Caco-2 (cell line): Measurements from ENCODE around the gene ACER3. TPM values are rescaled to one million over a fixed set of nuclear protein-coding genes. Genes with fewer than 3 reads are reported as not detected.

Experiments
- BruUV-seq: library from RNA; stranded (reverse); fragments of 400-500 nt; replicated peaks from 2 replicates; lab custom pipeline; 2021; lab: Mats Ljungman, UMichigan
- CTCF ChIA-PET: fragments of 300-600 bp; sonication (Branson Sonifier 250); formaldehyde crosslinking; loops from one replicate; lab custom pipeline; 2022; ENCODE audit warnings: antibody characterized with exemption; lab: Charles Lee
- POLR2A ChIA-PET: fragments of 300-600 bp; sonication (Branson Sonifier 250); formaldehyde crosslinking; loops from one replicate; lab custom pipeline; 2022; ENCODE audit warnings: antibody characterized with exemption; lab: Charles Lee
- DNase-seq, 2 experiments: peaks; one replicate each; pipeline versions ENCODE4 v3.0.0 to v3.0.0-alpha.2; 2020 to 2022
- H3K27me3 ChIP-seq: replicated peaks from 2 replicates; pipeline ENCODE4 v1.6.0; 2011; ENCODE audit warnings: low read length; ENCODE audit not compliant: control insufficient read depth, insufficient read depth
- H3K36me3 ChIP-seq: 2 replicates; pipeline ENCODE4 v1.5.1; 2011; ENCODE audit warnings: low read length; ENCODE audit not compliant: control insufficient read depth, insufficient read depth
- H3K4me1 ChIP-seq: fragments of 250-450 bp; sonication (Bioruptor Pico); 2 replicates; pipeline ENCODE4 v1.5.1; 2020; ENCODE audit warnings: mild to moderate bottlenecking
- H3K4me3 ChIP-seq: 2 replicates; pipeline ENCODE4 v1.5.1; 2011; ENCODE audit warnings: low read depth, mild to moderate bottlenecking, control low read depth, low read length
- H3K9me3 ChIP-seq: fragments of 250-450 bp; sonication (Bioruptor Pico); 2 replicates; pipeline ENCODE4 v1.5.1; 2020; ENCODE audit warnings: mild to moderate bottlenecking, moderate library complexity
- H3K27ac Mint-ChIP-seq: one replicate; pipeline ENCODE4 v1.8.0; 2022; ENCODE audit warnings: mixed read lengths; ENCODE audit not compliant: unreplicated experiment
- H3K27me3 Mint-ChIP-seq: one replicate; pipeline ENCODE4 v1.8.0; 2022; ENCODE audit warnings: mixed read lengths; ENCODE audit not compliant: insufficient read depth, unreplicated experiment
- H3K36me3 Mint-ChIP-seq: one replicate; pipeline ENCODE4 v1.8.0; 2022; ENCODE audit warnings: mild to moderate bottlenecking, mixed read lengths; ENCODE audit not compliant: insufficient read depth, unreplicated experiment
- H3K4me1 Mint-ChIP-seq: one replicate; pipeline ENCODE4 v1.8.0; 2022; ENCODE audit warnings: low read depth, mixed read lengths; ENCODE audit not compliant: unreplicated experiment
- H3K4me3 Mint-ChIP-seq: one replicate; pipeline ENCODE4 v1.8.0; 2022; ENCODE audit warnings: mild to moderate bottlenecking, moderate library complexity, mixed read lengths; ENCODE audit not compliant: unreplicated experiment
- H3K9me3 Mint-ChIP-seq: one replicate; pipeline ENCODE4 v1.8.0; 2022; ENCODE audit warnings: mixed read lengths; ENCODE audit not compliant: unreplicated experiment
- intact Hi-C: fragments of 100-400 bp; cut with micrococcal nuclease; formaldehyde crosslinking; loops from one replicate; pipeline ENCODE4 v1.10.0; 2022; ENCODE audit not compliant: unreplicated experiment
- total RNA-seq: library from RNA; stranded (reverse); gene quantifications from 2 replicates; pipeline ENCODE4 v1.2.3, GENCODE V29; 2022
- TF ChIP-seq, protein P1 (sequence below), 2 experiments: fragments of 200-600 bp in 1 of 2; IDR thresholded peaks; 1 replicate in 1 of 2; 2 replicates in 1 of 2; pipeline versions ENCODE4 v1.5.1 to v1.8.0; 2011 to 2022; ENCODE audit warnings: antibody characterized with exemption in 1 of 2, control low read depth in 1 of 2, inconsistent platforms in 1 of 2, low read depth in 1 of 2, low read length in 1 of 2, mild to moderate bottlenecking in 1 of 2, moderate library complexity in 1 of 2; ENCODE audit not compliant: insufficient read depth in 1 of 2, severe bottlenecking in 1 of 2, unreplicated experiment in 1 of 2

ACER3 gene
- total RNA-seq, 1 experiment from 2014 or later: 37.5 TPM

DNA sequence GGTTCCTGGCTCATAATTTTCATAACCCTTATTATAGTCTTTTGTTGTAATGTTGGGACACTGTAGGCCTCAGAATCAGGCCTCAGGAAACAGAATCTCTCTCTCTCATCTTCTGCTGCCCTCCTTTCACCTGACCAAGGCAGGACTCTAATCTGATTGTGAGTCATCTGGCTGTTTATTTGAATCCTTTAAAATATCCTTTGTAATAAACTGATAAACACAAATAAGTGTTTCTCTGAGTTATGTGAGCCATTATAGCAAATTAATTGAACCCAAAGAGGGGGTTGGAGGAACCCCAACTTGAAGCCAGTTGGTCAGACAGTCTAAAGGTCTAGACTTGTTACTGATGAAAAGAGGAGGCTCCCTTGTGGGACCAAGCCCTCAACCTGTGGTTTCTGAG, 30.6 kb downstream of the ACER3 start:
- H3K36me3 ChIP-seq: no peaks in the 10 kb centered on the region
- H3K27me3 Mint-ChIP-seq: no peaks in the 10 kb centered on the region
- no TSS peak for BruUV-seq
- H3K27ac Mint-ChIP-seq: no peak overlapping the region
- no peaks in the 10 kb centered on the region for H3K9me3 Mint-ChIP-seq
- no peaks in the 10 kb centered on the region for H3K36me3 Mint-ChIP-seq
- CTCF ChIA-PET: no interaction called here
- H3K4me3 ChIP-seq: no peak overlapping the region
- H3K4me1 Mint-ChIP-seq: peaks cover 12% of the 10 kb centered on the region
- no peaks in the 10 kb centered on the region for H3K27me3 ChIP-seq
- TF ChIP-seq, protein P1, sequence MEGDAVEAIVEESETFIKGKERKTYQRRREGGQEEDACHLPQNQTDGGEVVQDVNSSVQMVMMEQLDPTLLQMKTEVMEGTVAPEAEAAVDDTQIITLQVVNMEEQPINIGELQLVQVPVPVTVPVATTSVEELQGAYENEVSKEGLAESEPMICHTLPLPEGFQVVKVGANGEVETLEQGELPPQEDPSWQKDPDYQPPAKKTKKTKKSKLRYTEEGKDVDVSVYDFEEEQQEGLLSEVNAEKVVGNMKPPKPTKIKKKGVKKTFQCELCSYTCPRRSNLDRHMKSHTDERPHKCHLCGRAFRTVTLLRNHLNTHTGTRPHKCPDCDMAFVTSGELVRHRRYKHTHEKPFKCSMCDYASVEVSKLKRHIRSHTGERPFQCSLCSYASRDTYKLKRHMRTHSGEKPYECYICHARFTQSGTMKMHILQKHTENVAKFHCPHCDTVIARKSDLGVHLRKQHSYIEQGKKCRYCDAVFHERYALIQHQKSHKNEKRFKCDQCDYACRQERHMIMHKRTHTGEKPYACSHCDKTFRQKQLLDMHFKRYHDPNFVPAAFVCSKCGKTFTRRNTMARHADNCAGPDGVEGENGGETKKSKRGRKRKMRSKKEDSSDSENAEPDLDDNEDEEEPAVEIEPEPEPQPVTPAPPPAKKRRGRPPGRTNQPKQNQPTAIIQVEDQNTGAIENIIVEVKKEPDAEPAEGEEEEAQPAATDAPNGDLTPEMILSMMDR (IDR thresholded peaks at IDR 0.05; ENCODE audit: insufficient read depth in 1 of 2, low read depth in 1 of 2, low read length in 1 of 2, severe bottlenecking in 1 of 2, unreplicated experiment in 1 of 2): no peak
- no peaks in the 10 kb centered on the region for H3K9me3 ChIP-seq
- POLR2A ChIA-PET: interaction anchor here (0.6 kb wide), 1 partner anchor 27 kb away, joined by 3 read pairs; no protein-coding TSS in a partner anchor
- no peak overlapping the region for H3K4me3 Mint-ChIP-seq
- DNase-seq: no peak
- intact Hi-C loops: no loop called here
- H3K4me1 ChIP-seq: peaks cover 15% of the 10 kb centered on the region

DNA sequence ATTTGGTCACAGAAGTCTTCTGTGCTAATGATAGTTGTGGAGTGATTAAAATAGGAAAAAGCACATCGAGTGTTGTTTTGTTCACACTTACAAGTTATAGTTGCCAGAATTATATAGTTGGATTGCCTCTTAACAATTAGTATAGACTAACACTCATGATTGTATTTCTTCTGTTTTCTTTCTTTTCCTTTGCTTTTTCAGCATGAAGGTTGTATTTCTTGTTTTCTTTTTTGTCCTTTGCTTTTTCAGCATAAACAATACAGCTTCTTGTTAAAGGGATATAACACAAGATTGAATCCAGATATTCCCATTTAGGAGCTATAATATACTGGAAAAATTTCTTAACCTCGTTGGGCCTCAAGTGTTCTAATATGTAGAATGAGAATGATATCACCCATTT, 31.1 kb downstream of the ACER3 start:
- H3K9me3 ChIP-seq: no peaks in the 10 kb centered on the region
- Mint-ChIP-seq H3K36me3 (no peaks in the 10 kb centered on the region), H3K27me3 (no peaks in the 10 kb centered on the region), H3K4me1 (peaks cover 12% of the 10 kb centered on the region), H3K9me3 (no peaks in the 10 kb centered on the region), H3K4me3 (no peak overlapping the region), H3K27ac (no peak overlapping the region)
- intact Hi-C loops: no loop called here
- DNase-seq: no peak
- TF ChIP-seq, protein P1 (IDR thresholded peaks at IDR 0.05; ENCODE audit: insufficient read depth in 1 of 2, low read depth in 1 of 2, low read length in 1 of 2, severe bottlenecking in 1 of 2, unreplicated experiment in 1 of 2): no peak
- no peaks in the 10 kb centered on the region for H3K27me3 ChIP-seq
- no TSS peak for BruUV-seq
- peaks cover 15% of the 10 kb centered on the region for H3K4me1 ChIP-seq
- no peaks in the 10 kb centered on the region for H3K36me3 ChIP-seq
- CTCF ChIA-PET: no interaction called here
- H3K4me3 ChIP-seq: no peak overlapping the region
- POLR2A ChIA-PET: interaction anchor here (0.6 kb wide), 1 partner anchor 26 kb away, joined by 3 read pairs; no protein-coding TSS in a partner anchor

DNA sequence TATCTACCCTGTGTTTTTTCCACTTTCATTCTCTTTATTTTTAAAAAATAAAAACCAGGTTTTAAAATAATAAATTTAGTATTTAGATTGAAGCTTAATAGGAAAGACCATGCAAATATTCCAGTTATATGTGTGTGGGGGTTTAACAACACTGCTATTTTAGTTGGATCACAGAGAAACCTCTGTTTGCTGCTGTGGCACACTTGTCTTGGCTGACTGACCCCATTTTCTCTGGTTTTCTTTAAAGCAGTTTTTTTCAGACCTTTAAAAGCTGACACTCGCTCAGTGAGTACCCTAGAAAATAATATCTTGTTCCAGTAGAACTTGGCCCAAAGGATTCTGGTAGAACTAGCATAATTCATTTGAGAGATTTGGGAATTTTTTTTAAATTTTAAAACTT, 31.6 kb downstream of the ACER3 start:
- intact Hi-C loops: no loop called here
- POLR2A ChIA-PET: no interaction called here
- Mint-ChIP-seq H3K9me3 (no peaks in the 10 kb centered on the region), H3K4me1 (peaks cover 12% of the 10 kb centered on the region), H3K4me3 (no peak overlapping the region), H3K27me3 (no peaks in the 10 kb centered on the region), H3K36me3 (no peaks in the 10 kb centered on the region), H3K27ac (no peak overlapping the region)
- Histone ChIP-seq H3K27me3 (no peaks in the 10 kb centered on the region), H3K9me3 (no peaks in the 10 kb centered on the region), H3K4me1 (peaks cover 15% of the 10 kb centered on the region), H3K36me3 (no peaks in the 10 kb centered on the region), H3K4me3 (no peak overlapping the region)
- TF ChIP-seq, protein P1 (IDR thresholded peaks at IDR 0.05; ENCODE audit: insufficient read depth in 1 of 2, low read depth in 1 of 2, low read length in 1 of 2, severe bottlenecking in 1 of 2, unreplicated experiment in 1 of 2): no peak
- CTCF ChIA-PET: no interaction called here
- no TSS peak for BruUV-seq
- no peak for DNase-seq
